GM12892 (cell line): Measurements from ENCODE around the gene PRKAB1.

Source experiments
- POLR2A ChIP-seq: IDR thresholded peaks from 2 replicates; pipeline ENCODE4 v1.6.1; 2011; ENCODE audit warnings: low read depth, low read length, control low read depth
- POLR2AphosphoS5 ChIP-seq: IDR thresholded peaks from 2 replicates; pipeline ENCODE4 v1.6.1; 2011; ENCODE audit warnings: low read depth, low read length, control low read depth
- TAF1 ChIP-seq: IDR thresholded peaks from 2 replicates; pipeline ENCODE4 v1.6.1; 2011; ENCODE audit warnings: low read depth, mild to moderate bottlenecking, control low read depth, low read length, borderline replicate concordance

- TF ChIP-seq POLR2AphosphoS5: no peak
- TF ChIP-seq POLR2A: no peak
- TF ChIP-seq TAF1: no peak
These were observed 19.9 kb downstream of the PRKAB1 start for GRCh38 chr12:119687879-119688278.
